ENCODE data around the gene RFX7.
"Not testable (repeated sequence)": the region's sequence is repeated elsewhere in the genome, so short reads cannot be mapped to it uniquely, and the experiment has no call there.

The RFX7 gene

DNA sequence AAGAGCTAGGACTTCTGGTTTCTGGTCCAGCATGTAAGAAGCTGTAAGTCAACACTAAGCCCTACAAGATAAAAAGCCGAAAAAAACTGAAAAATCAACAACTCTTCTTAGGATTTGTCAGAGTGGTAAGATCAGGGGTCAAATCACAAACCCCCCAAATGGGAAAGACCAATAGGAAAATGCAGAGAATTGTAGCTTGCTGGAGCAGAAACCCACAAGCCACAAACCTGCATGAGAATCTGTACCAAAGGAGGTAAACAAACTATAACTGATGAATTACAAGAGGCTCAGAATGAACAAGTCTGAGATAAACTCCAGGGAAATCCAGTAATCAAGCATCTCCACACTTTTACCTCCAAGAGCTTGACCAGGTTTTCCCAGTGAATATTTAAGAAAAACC lies 36.0 kb downstream of the RFX7 start:
- Histone ChIP-seq H3K4me2 (ENCODE audit: low read depth, low read length, poor library complexity, severe bottlenecking) (peak overlapping the region; percentile 14), H3K9me2 (replicated peaks; ENCODE audit: low read depth, low read length) (no peaks in the 10 kb centered on the region), H3K27me3 (ENCODE audit: insufficient read depth, low read length, poor library complexity, severe bottlenecking) (no peaks in the 10 kb centered on the region), H3K4me1 (ENCODE audit: insufficient read depth, low read length, poor library complexity, severe bottlenecking) (peaks cover 16% of the 10 kb centered on the region), H4K20me1 (ENCODE audit: insufficient read depth, low read length, poor library complexity, severe bottlenecking) (peaks cover 46% of the 10 kb centered on the region), H3K4me3 (ENCODE audit: low read length, poor library complexity, severe bottlenecking) (no peak overlapping the region), H3K36me3 (ENCODE audit: insufficient read depth, low read length) (peaks cover 8% of the 10 kb centered on the region; the same call in 1 of the 2 replicates), H3F3A (ENCODE audit: low read depth) (no peaks in the 10 kb centered on the region), H3K79me2 (ENCODE audit: insufficient read depth, low read length) (peaks cover 98% of the 10 kb centered on the region), H2AFZ (ENCODE audit: low read length) (no peak overlapping the region), H3K9ac (ENCODE audit: low read depth, low read length, poor library complexity, severe bottlenecking) (no peak overlapping the region), H3K9me3 (ENCODE audit: insufficient read depth, low read depth, low read length) (peaks cover 8% of the 10 kb centered on the region; the same call in 1 of the 2 replicates)
- no peak for TF ChIP-seq EZH2phosphoT487 (IDR thresholded peaks at IDR 0.05; ENCODE audit: borderline replicate concordance)
- TF ChIP-seq, protein P1, sequence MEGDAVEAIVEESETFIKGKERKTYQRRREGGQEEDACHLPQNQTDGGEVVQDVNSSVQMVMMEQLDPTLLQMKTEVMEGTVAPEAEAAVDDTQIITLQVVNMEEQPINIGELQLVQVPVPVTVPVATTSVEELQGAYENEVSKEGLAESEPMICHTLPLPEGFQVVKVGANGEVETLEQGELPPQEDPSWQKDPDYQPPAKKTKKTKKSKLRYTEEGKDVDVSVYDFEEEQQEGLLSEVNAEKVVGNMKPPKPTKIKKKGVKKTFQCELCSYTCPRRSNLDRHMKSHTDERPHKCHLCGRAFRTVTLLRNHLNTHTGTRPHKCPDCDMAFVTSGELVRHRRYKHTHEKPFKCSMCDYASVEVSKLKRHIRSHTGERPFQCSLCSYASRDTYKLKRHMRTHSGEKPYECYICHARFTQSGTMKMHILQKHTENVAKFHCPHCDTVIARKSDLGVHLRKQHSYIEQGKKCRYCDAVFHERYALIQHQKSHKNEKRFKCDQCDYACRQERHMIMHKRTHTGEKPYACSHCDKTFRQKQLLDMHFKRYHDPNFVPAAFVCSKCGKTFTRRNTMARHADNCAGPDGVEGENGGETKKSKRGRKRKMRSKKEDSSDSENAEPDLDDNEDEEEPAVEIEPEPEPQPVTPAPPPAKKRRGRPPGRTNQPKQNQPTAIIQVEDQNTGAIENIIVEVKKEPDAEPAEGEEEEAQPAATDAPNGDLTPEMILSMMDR (conservative IDR thresholded peaks at IDR 0.05; ENCODE audit: low read length) = no peak

DNA sequence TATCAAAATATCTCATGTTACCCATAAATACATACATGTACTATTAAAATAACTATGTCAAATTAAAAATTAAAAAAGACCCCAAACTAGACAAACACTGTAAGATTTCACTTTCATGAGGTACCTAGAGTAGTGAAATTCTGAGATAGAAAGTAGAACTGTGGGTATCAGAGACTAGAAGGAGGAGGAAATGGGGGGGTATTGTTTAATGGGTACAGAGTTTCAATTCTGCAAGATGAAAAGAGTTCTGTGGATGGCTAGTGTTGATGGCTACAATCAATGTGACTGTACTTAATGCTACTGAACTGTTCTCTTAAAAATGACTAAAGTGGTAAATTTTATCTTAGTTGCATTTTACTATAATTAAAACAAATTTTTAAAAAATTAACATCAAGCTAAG lies 36.6 kb downstream of the RFX7 start:
- H4K20me1 ChIP-seq (ENCODE audit: insufficient read depth, low read length, poor library complexity, severe bottlenecking) = peaks cover 48% of the 10 kb centered on the region
- H3K9me3 ChIP-seq (ENCODE audit: insufficient read depth, low read depth, low read length) = 0 out of 2 replicates have a peak, but pooled peaks cover 5% of the 10 kb centered on the region
- H3K9me2 ChIP-seq (replicated peaks; ENCODE audit: low read depth, low read length) = no peaks in the 10 kb centered on the region
- H3K4me3 ChIP-seq (ENCODE audit: low read length, poor library complexity, severe bottlenecking) = no peak overlapping the region
- peaks cover 100% of the 10 kb centered on the region for H3K79me2 ChIP-seq (ENCODE audit: insufficient read depth, low read length)
- no peaks in the 10 kb centered on the region for H3F3A ChIP-seq (ENCODE audit: low read depth)
- H3K4me2 ChIP-seq (ENCODE audit: low read depth, low read length, poor library complexity, severe bottlenecking) = no peak overlapping the region
- H3K4me1 ChIP-seq (ENCODE audit: insufficient read depth, low read length, poor library complexity, severe bottlenecking) = peaks cover 16% of the 10 kb centered on the region
- H2AFZ ChIP-seq (ENCODE audit: low read length) = no peak overlapping the region
- no peak overlapping the region for H3K9ac ChIP-seq (ENCODE audit: low read depth, low read length, poor library complexity, severe bottlenecking)
- H3K36me3 ChIP-seq (ENCODE audit: insufficient read depth, low read length) = peaks cover 5% of the 10 kb centered on the region; the same call in 1 of the 2 replicates
- no peak for TF ChIP-seq EZH2phosphoT487 (IDR thresholded peaks at IDR 0.05; ENCODE audit: borderline replicate concordance)
- TF ChIP-seq, protein P1 (conservative IDR thresholded peaks at IDR 0.05; ENCODE audit: low read length) = no peak
- H3K27me3 ChIP-seq (ENCODE audit: insufficient read depth, low read length, poor library complexity, severe bottlenecking) = no peaks in the 10 kb centered on the region

DNA sequence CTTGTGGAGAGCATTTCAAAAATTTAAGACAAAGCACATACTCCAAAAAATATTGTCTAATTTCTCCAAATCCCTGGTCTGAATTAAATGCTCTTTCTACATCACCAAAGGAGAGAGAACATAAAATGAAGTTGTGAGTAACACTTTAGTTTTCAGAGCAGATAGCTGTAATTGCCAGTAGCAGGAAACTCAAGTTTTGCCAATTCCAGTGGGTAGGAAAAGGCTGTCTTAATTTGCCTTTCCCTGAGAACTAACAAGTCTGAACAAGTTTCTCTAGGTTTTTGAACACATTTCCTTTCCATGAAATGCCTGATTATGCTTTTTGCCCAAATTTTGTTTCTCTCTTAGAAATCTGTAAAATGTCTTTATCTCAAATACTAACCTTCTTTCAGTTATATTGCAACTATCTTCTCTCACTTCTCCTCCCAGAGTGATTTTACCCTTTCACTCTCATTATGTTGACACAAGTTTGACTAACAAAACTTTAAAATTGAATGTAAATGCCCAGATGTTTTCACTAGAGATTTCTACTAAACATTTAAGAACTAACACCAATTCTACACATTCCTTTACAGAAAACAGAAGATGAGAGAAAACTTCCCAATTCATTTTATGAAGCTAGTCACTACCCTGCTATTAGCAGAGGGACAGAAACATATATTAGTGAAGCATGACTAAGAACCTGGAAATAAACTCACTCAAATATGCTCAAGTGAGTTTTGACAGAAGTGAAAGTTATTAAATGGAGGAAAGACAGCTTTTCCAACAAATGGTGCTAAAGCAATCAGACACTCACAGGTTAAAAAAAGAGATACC lies 38.4 kb downstream of the RFX7 start:
- peaks cover 19% of the 10 kb centered on the region for H3K4me1 ChIP-seq (ENCODE audit: insufficient read depth, low read length, poor library complexity, severe bottlenecking)
- H3K4me2 ChIP-seq (ENCODE audit: low read depth, low read length, poor library complexity, severe bottlenecking) = no peak overlapping the region
- H3K36me3 ChIP-seq (ENCODE audit: insufficient read depth, low read length) = no peaks in the 10 kb centered on the region; the same call in 1 of the 2 replicates
- H3K9ac ChIP-seq (ENCODE audit: low read depth, low read length, poor library complexity, severe bottlenecking) = no peak overlapping the region
- H3K27me3 ChIP-seq (ENCODE audit: insufficient read depth, low read length, poor library complexity, severe bottlenecking) = no peaks in the 10 kb centered on the region
- H3K9me2 ChIP-seq (replicated peaks; ENCODE audit: low read depth, low read length) = no peaks in the 10 kb centered on the region
- H4K20me1 ChIP-seq (ENCODE audit: insufficient read depth, low read length, poor library complexity, severe bottlenecking) = peaks cover 58% of the 10 kb centered on the region
- H3F3A ChIP-seq (ENCODE audit: low read depth) = no peaks in the 10 kb centered on the region
- H2AFZ ChIP-seq (ENCODE audit: low read length) = no peak overlapping the region
- TF ChIP-seq EZH2phosphoT487 (IDR thresholded peaks at IDR 0.05; ENCODE audit: borderline replicate concordance) = no peak
- TF ChIP-seq, protein P1 (conservative IDR thresholded peaks at IDR 0.05; ENCODE audit: low read length) = no peak
- peaks cover 97% of the 10 kb centered on the region for H3K79me2 ChIP-seq (ENCODE audit: insufficient read depth, low read length)
- H3K9me3 ChIP-seq (ENCODE audit: insufficient read depth, low read depth, low read length) = no peaks in the 10 kb centered on the region
- no peak overlapping the region for H3K4me3 ChIP-seq (ENCODE audit: low read length, poor library complexity, severe bottlenecking)

DNA sequence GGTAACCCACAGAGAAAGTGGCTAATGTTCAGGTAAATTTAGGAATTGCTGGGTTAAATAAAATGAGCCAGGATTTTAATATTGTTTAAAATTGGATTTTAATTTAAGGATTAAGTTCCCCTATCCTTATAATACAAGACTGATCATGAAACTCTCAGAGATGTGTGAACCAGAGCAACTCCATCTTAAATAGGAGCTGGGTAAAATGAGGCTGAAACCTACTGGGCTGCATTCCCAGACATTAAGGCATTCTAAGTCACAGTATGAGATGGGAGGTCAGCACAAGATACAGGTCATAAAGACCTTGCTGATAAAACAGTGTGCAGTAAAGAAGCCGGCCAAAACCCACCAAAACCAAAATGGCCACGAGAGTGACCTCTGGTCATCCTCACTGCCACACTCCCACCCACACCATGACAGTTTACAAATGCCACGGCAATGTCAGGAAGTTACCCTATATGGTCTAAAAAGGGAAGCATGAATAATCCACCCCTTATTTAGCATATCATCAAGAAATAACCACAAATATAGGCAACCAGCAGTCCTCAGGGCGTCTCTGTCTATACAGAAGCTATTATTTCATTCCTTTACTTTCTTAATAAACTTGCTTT lies 40.3 kb downstream of the RFX7 start:
- H3K9me3 ChIP-seq (ENCODE audit: insufficient read depth, low read depth, low read length); H3K27me3 ChIP-seq (ENCODE audit: insufficient read depth, low read length, poor library complexity, severe bottlenecking); H2AFZ ChIP-seq (ENCODE audit: low read length); H3K4me2 ChIP-seq (ENCODE audit: low read depth, low read length, poor library complexity, severe bottlenecking); H3K9me2 ChIP-seq (replicated peaks; ENCODE audit: low read depth, low read length); H3K4me3 ChIP-seq (ENCODE audit: low read length, poor library complexity, severe bottlenecking); H3K9ac ChIP-seq (ENCODE audit: low read depth, low read length, poor library complexity, severe bottlenecking); H3K36me3 ChIP-seq (ENCODE audit: insufficient read depth, low read length); H3F3A ChIP-seq (ENCODE audit: low read depth): not testable (repeated sequence)
- H3K4me1 ChIP-seq (ENCODE audit: insufficient read depth, low read length, poor library complexity, severe bottlenecking) = peaks cover 24% of the 10 kb centered on the region
- peaks cover 95% of the 10 kb centered on the region for H3K79me2 ChIP-seq (ENCODE audit: insufficient read depth, low read length)
- peaks cover 59% of the 10 kb centered on the region for H4K20me1 ChIP-seq (ENCODE audit: insufficient read depth, low read length, poor library complexity, severe bottlenecking)

All from Loucy (cell line).